Measurements from ENCODE around the gene TMEM151B. TPM values are rescaled to one million over a fixed set of nuclear protein-coding genes. Genes with fewer than 3 reads are reported as not detected.

The TMEM151B gene
- total and polyA plus RNA-seq, 2 of the 13 experiments (the other 11 are each of a cell fraction or from before 2014, with no cell fraction given) = not detected

DNA sequence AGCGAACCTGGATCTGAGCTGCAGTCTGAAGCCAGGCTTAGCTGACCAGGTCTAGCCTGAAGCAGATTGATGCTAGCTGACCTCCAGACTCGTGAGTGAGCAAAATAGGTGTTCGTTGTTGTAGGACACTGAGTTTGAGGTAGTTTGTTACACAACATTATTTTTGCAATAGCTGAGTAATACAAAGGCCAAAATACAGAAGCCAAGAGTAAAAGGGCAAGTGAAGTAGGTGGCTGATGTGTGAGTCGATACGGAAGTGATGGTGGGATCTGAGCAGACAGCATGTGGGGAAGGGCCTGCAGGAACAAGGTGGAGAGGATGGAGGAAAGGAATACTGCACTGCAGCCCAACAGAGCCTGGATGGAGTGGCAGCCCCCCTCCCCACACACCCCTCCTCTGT is 63.7 kb downstream of the TMEM151B start:
- no peak for TF ChIP-seq SPEN (CRISPR knock-in tag; IDR thresholded peaks at IDR 0.05; ENCODE audit: low read depth)
- TF ChIP-seq, protein P1, sequence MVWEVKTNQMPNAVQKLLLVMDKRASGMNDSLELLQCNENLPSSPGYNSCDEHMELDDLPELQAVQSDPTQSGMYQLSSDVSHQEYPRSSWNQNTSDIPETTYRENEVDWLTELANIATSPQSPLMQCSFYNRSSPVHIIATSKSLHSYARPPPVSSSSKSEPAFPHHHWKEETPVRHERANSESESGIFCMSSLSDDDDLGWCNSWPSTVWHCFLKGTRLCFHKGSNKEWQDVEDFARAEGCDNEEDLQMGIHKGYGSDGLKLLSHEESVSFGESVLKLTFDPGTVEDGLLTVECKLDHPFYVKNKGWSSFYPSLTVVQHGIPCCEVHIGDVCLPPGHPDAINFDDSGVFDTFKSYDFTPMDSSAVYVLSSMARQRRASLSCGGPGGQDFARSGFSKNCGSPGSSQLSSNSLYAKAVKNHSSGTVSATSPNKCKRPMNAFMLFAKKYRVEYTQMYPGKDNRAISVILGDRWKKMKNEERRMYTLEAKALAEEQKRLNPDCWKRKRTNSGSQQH (CRISPR knock-in tag; IDR thresholded peaks at IDR 0.05; ENCODE audit: low read depth) = no peak
- no peak for TF ChIP-seq PBX2 (CRISPR knock-in tag; IDR thresholded peaks at IDR 0.05)
- TF ChIP-seq PAWR (CRISPR knock-in tag; IDR thresholded peaks at IDR 0.05; ENCODE audit: borderline replicate concordance) = no peak
- no peak for TF ChIP-seq ZNF724P (CRISPR knock-in tag; IDR thresholded peaks at IDR 0.05; ENCODE audit: borderline replicate concordance)
- peak; percentile 7; the same call in 1 of the 2 replicates for TF ChIP-seq CEBPB (IDR thresholded peaks at IDR 0.05; ENCODE audit: borderline replicate concordance, low read depth, low read length)
- POLR2A ChIA-PET = interaction anchor here (0.8 kb wide), 1 partner anchor 53 kb away, joined by 3 read pairs; the partner anchor contains the start of gene CDC5L
- Histone ChIP-seq H3K79me2 (ENCODE audit: insufficient read depth, low read length) (no peaks in the 10 kb centered on the region), H3K9ac (ENCODE audit: insufficient read depth, low read depth, low read length) (no peak overlapping the region), H3K4me1 (ENCODE audit: insufficient read depth, low read length) (no peaks in the 10 kb centered on the region), H3K4me3 (replicated peaks in 1 of 3; ENCODE audit: insufficient read depth in 1 of 3, low read depth in 2 of 3, low read length in 3 of 3) (no peak overlapping the region), H4K20me1 (ENCODE audit: insufficient read depth, low read length) (no peaks in the 10 kb centered on the region), H3K27ac (ENCODE audit: extremely low read length, insufficient read depth, low read length) (no peak overlapping the region), H3K4me2 (ENCODE audit: low read depth, low read length) (no peak overlapping the region), H3K9me3 (ENCODE audit: low read length) (no peaks in the 10 kb centered on the region), H3K27me3 (ENCODE audit: control insufficient read depth in 1 of 2, insufficient read depth in 2 of 2, low read length in 2 of 2) (peaks cover 0 to 61% of the 10 kb centered on the region in 2 experiments; a peak in 4 of 5 replicates), H3K36me3 (replicated peaks in 1 of 2; ENCODE audit: control insufficient read depth in 1 of 2, insufficient read depth in 2 of 2, low read length in 2 of 2) (no peaks in the 10 kb centered on the region), H2AFZ (ENCODE audit: low read length) (no peak overlapping the region)
- 20% methylated on average over 5 of the region's 5 CpGs for WGBS (ENCODE audit: low lambda C conversion rate)
- DNase-seq (ENCODE audit: low spot score) (no peak), FAIRE-seq (no peak), ATAC-seq (no peak)
- BruUV-seq (replicated peaks) = no TSS peak
- CTCF ChIA-PET (ENCODE audit: low intra/inter-chr PET ratio, low total read pairs) = no interaction called here
- in situ Hi-C loops (cut with HindIII; ENCODE audit: extremely low pct_ligation_motif_present, low pct_unique_long_range_greater_than_20kb) (no loop called here), intact Hi-C loops (cut with micrococcal nuclease; ENCODE audit: unreplicated experiment) (loop anchor here (10.0 kb wide), 1 partner anchor 239 kb away; no protein-coding TSS in a partner anchor)

Measured in HepG2 (cell line).